Neutrophil (primary cell): ENCODE results near the gene ZNF598.

Source experiments
- H3K27ac ChIP-seq: fragments of 200-600 bp; sonication (generic); 2 replicates; pipeline ENCODE4 v1.5.1; 2016; ENCODE audit warnings: mild to moderate bottlenecking, moderate library complexity
- H3K27me3 ChIP-seq: fragments of 200-600 bp; sonication (generic); 2 replicates; pipeline ENCODE4 v1.6.0; 2016; ENCODE audit warnings: mild to moderate bottlenecking
- H3K36me3 ChIP-seq: fragments of 200-600 bp; sonication (generic); 2 replicates; pipeline ENCODE4 v1.5.1; 2017
- H3K4me1 ChIP-seq, 2 experiments: fragments of 200-600 bp in 1 of 2; sonication (generic) in 1 of 2; 1 replicate in 1 of 2; 2 replicates in 1 of 2; pipeline versions ENCODE4 v1.5.1 to v1.6.1; 2013 to 2016; ENCODE audit warnings: low read depth in 1 of 2, low read length in 1 of 2, mild to moderate bottlenecking in 1 of 2, moderate library complexity in 1 of 2; ENCODE audit not compliant: control insufficient read depth in 1 of 2, insufficient read depth in 1 of 2
- H3K4me3 ChIP-seq, 2 experiments: fragments of 200-600 bp in 1 of 2; sonication (generic) in 1 of 2; 1 replicate in 1 of 2; 2 replicates in 1 of 2; pipeline ENCODE4 v1.5.1; 2013 to 2016; ENCODE audit warnings: low read depth in 1 of 2, low read length in 1 of 2, mild to moderate bottlenecking in 1 of 2, moderate library complexity in 1 of 2
- H3K9me3 ChIP-seq: fragments of 200-600 bp; sonication (generic); 2 replicates; pipeline ENCODE4 v1.5.1; 2016
- CTCF ChIP-seq: fragments of 200-600 bp; sonication (generic); IDR thresholded peaks from 2 replicates; pipeline ENCODE4 v1.5.1; 2016; ENCODE audit warnings: antibody characterized with exemption

The ZNF598 gene

DNA sequence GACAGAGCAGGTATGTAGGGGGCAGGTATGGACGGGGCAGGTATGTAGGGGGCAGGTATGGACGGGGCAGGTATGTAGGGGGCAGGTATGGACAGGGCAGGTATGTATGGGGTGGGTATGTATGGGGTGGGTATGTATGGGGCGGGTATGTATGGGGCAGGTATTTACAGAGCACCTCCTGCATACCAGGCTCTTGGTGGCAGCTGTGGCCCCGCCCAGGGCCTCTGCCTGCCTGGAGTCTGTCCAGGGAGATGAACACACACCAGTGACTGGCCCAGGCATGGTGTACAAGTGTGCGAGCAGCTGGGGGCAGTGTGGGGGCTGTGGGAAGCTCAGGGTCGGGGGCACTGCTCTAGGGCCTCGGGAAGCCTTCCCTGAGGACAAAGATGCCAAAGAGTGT lies 59.6 kb downstream of the ZNF598 start:
- TF ChIP-seq CTCF: no peak
- Histone ChIP-seq H3K4me1 (no peaks in the 10 kb centered on the region), H3K27me3 (no peaks in the 10 kb centered on the region), H3K9me3 (no peaks in the 10 kb centered on the region), H3K27ac (no peak overlapping the region), H3K36me3 (no peaks in the 10 kb centered on the region), H3K4me3 (no peak overlapping the region)

GRCh38 chr16:1949507-1949906 lies 60.1 kb downstream of the ZNF598 start:
- H3K36me3 ChIP-seq: no peaks in the 10 kb centered on the region
- H3K27me3 ChIP-seq: no peaks in the 10 kb centered on the region
- no peak for TF ChIP-seq CTCF
- no peak overlapping the region for H3K27ac ChIP-seq
- H3K4me1 ChIP-seq: no peaks in the 10 kb centered on the region
- no peaks in the 10 kb centered on the region for H3K9me3 ChIP-seq
- H3K4me3 ChIP-seq: no peak overlapping the region
